ENCODE measurements around the gene WNT1. TPM values are rescaled to one million over a fixed set of nuclear protein-coding genes. Genes with fewer than 3 reads are reported as not detected.

WNT1 gene
- total RNA-seq, 4 donors from 2014 or later: not detected

- ATAC-seq: no peak
- DNase-seq: no peak
Observed at GRCh38 chr12:49030119-49030518, 52.0 kb downstream of the WNT1 start.

GRCh38 chr12:49030714-49031572 is 52.8 kb downstream of the WNT1 start:
- H3K4me3 ChIP-seq: no peak overlapping the region
- ATAC-seq (no peak), DNase-seq (no peak)
- TF ChIP-seq CTCF (IDR thresholded peaks at IDR 0.05 in 4 of 5, conservative IDR thresholded peaks at IDR 0.05 in 1 of 5) (no peak), POLR2A (IDR thresholded peaks at IDR 0.05) (no peak)
- H3K36me3 ChIP-seq: peaks cover 0 to 85% of the 10 kb centered on the region in 2 donors
- no peaks in the 10 kb centered on the region for H3K9me3 ChIP-seq
- in situ Hi-C loops (cut with MboI; ENCODE audit: low sequenced_read_pairs in 4 of 4) (no loop called here), intact Hi-C loops (cut with DNase I; ENCODE audit: low total_unique reads) (no loop called here)
- no peak overlapping the region for H3K27ac ChIP-seq
- H3K27me3 ChIP-seq: no peaks in the 10 kb centered on the region
- H3K4me1 ChIP-seq: no peaks in the 10 kb centered on the region

More at GRCh38 chr12:49030119-49030518, 52.0 kb downstream of the WNT1 start:
- H3K4me3 ChIP-seq: no peak overlapping the region
- no peaks in the 10 kb centered on the region for H3K9me3 ChIP-seq
- in situ Hi-C loops (cut with MboI; ENCODE audit: low sequenced_read_pairs in 4 of 4): no loop called here
- H3K36me3 ChIP-seq: peaks cover 0 to 90% of the 10 kb centered on the region in 2 donors
- no peaks in the 10 kb centered on the region for H3K4me1 ChIP-seq
- intact Hi-C loops (cut with DNase I; ENCODE audit: low total_unique reads): no loop called here
- no peaks in the 10 kb centered on the region for H3K27me3 ChIP-seq
- H3K27ac ChIP-seq: no peak overlapping the region
- no peak for TF ChIP-seq CTCF (IDR thresholded peaks at IDR 0.05 in 4 of 5, conservative IDR thresholded peaks at IDR 0.05 in 1 of 5)
- TF ChIP-seq POLR2A (IDR thresholded peaks at IDR 0.05): no peak

- intact Hi-C loops (cut with DNase I; ENCODE audit: low total_unique reads): no loop called here
- DNase-seq (no peak), ATAC-seq (no peak)
- H3K27ac ChIP-seq: no peak overlapping the region
- H3K4me1 ChIP-seq: no peaks in the 10 kb centered on the region
- no peaks in the 10 kb centered on the region for H3K27me3 ChIP-seq
- in situ Hi-C loops (cut with MboI; ENCODE audit: low sequenced_read_pairs in 4 of 4): no loop called here
- H3K4me3 ChIP-seq: no peak overlapping the region
- H3K9me3 ChIP-seq: no peaks in the 10 kb centered on the region
- peaks cover 0 to 81% of the 10 kb centered on the region in 2 donors for H3K36me3 ChIP-seq
- TF ChIP-seq CTCF (IDR thresholded peaks at IDR 0.05 in 4 of 5, conservative IDR thresholded peaks at IDR 0.05 in 1 of 5) (no peak), POLR2A (IDR thresholded peaks at IDR 0.05) (no peak)
Observed at GRCh38 chr12:49031573-49032161, 53.5 kb downstream of the WNT1 start.

Other genes with a start within 250 kb of the WNT1 start
- 10 to 100 TPM; 11.4 to 13.6 (median 12.6) TPM for gene ADCY6, start 189.2 kb upstream of the WNT1 start, total RNA-seq
- gene CACNB3, start 159.8 kb upstream of the WNT1 start, total RNA-seq: 1 to 10 TPM; 1.2 to 5.7 (median 2.7) TPM
- 10 to 100 TPM; 55.8 to 80.6 (median 75.7) TPM for gene DDX23, start 126.2 kb upstream of the WNT1 start, total RNA-seq
- under 1 TPM in 1 of 4 donors, not detected in 3; 0.36 TPM for gene RND1, start 112.5 kb upstream of the WNT1 start, total RNA-seq
- 1 to 10 TPM in 3 of 4 donors, not detected in 1; 2.1 to 3.9 (median 3.0) TPM for gene FKBP11, start 52.8 kb upstream of the WNT1 start, total RNA-seq
- gene ARF3, start 20.8 kb upstream of the WNT1 start, total RNA-seq: 10 to 100 TPM in 3 of 4 donors, 1 to 10 TPM in 1; 4.9 to 17.2 (median 13.5) TPM
- not detected for gene WNT10B, start 6.6 kb upstream of the WNT1 start, total RNA-seq
- 100 to 1,000 TPM in 3 of 4 donors, 10 to 100 TPM in 1; 26.8 to 415 (median 232) TPM for gene DDN, start 21.1 kb downstream of the WNT1 start, total RNA-seq
- gene PRKAG1, start 40.5 kb downstream of the WNT1 start, total RNA-seq: 10 to 100 TPM; 67.4 to 97.7 (median 83.9) TPM
- 10 to 100 TPM; 36.0 to 99.0 (median 71.3) TPM for gene KMT2D, start 82.5 kb downstream of the WNT1 start, total RNA-seq
- gene RHEBL1, start 91.7 kb downstream of the WNT1 start, total RNA-seq: under 1 TPM in 2 of 4 donors, not detected in 2; 0.46 to 0.71 TPM
- gene DHH, start 116.5 kb downstream of the WNT1 start, total RNA-seq: under 1 TPM in 3 of 4 donors, not detected in 1; 0.09 to 0.36 (median 0.15) TPM
- gene LMBR1L, start 132.5 kb downstream of the WNT1 start, total RNA-seq: 10 to 100 TPM; 11.1 to 27.2 (median 15.9) TPM
- gene TUBA1B, start 153.1 kb downstream of the WNT1 start, total RNA-seq: 1,000 to 10,000 TPM in 1 of 4 donors, 100 to 1,000 TPM in 3; 124 to 1,632 (median 402) TPM
- gene TUBA1A, start 210.8 kb downstream of the WNT1 start, total RNA-seq: 10 to 100 TPM; 14.7 to 68.0 (median 25.1) TPM